ENCODE results near the gene ITGA7. TPM values are rescaled to one million over a fixed set of nuclear protein-coding genes. Genes with fewer than 3 reads are reported as not detected.
A peak's percentile ranks its signal among the peaks of the same experiment; 100 is the strongest.

The ITGA7 gene
- total RNA-seq, 2 experiments from 2014 or later: 3.1 TPM

- Mint-ChIP-seq H3K9me3 (no peaks in the 10 kb centered on the region), H3K4me3 (no peak overlapping the region), H3K36me3 (ENCODE audit: low read depth) (no peaks in the 10 kb centered on the region), H3K27ac (no peak overlapping the region), H3K27me3 (no peaks in the 10 kb centered on the region), H3K4me1 (no peaks in the 10 kb centered on the region)
- DNase-seq: no peak
- ChIA-PET CTCF (interaction anchor here (1.3 kb wide), 1 partner anchor 10 kb away, joined by 5 read pairs; no protein-coding TSS in a partner anchor), POLR2A (no interaction called here)
Measured at GRCh38 chr12:55700255-55701018, 7.3 kb downstream of the ITGA7 start.

GRCh38 chr12:55699471-55700055 is 8.1 kb downstream of the ITGA7 start:
- Mint-ChIP-seq H3K4me3 (no peak overlapping the region), H3K4me1 (no peaks in the 10 kb centered on the region), H3K27ac (no peak overlapping the region), H3K9me3 (no peaks in the 10 kb centered on the region), H3K27me3 (no peaks in the 10 kb centered on the region), H3K36me3 (ENCODE audit: low read depth) (no peaks in the 10 kb centered on the region)
- CTCF ChIA-PET: interaction anchor here (1.4 kb wide), 1 partner anchor 16 kb away, joined by 3 read pairs; no protein-coding TSS in a partner anchor
- POLR2A ChIA-PET: no interaction called here
- no peak for DNase-seq

- no peak for DNase-seq
- Mint-ChIP-seq H3K4me1 (no peaks in the 10 kb centered on the region), H3K27me3 (no peaks in the 10 kb centered on the region), H3K9me3 (no peaks in the 10 kb centered on the region), H3K27ac (peak overlapping the region; percentile 22), H3K36me3 (ENCODE audit: low read depth) (no peaks in the 10 kb centered on the region), H3K4me3 (no peak overlapping the region)
- ChIA-PET CTCF (interaction anchor here (1.4 kb wide), 1 partner anchor 15 kb away, joined by 3 read pairs; no protein-coding TSS in a partner anchor), POLR2A (no interaction called here)
Measured at GRCh38 chr12:55698965-55699364, 8.7 kb downstream of the ITGA7 start.

GRCh38 chr12:55698241-55698955 is 9.3 kb downstream of the ITGA7 start:
- H3K9me3 Mint-ChIP-seq: no peaks in the 10 kb centered on the region
- no peak overlapping the region for H3K27ac Mint-ChIP-seq
- ChIA-PET POLR2A (no interaction called here), CTCF (interaction anchor here (1.4 kb wide), 1 partner anchor 15 kb away, joined by 3 read pairs; no protein-coding TSS in a partner anchor)
- no peaks in the 10 kb centered on the region for H3K27me3 Mint-ChIP-seq
- no peak for DNase-seq
- H3K4me1 Mint-ChIP-seq: no peaks in the 10 kb centered on the region
- no peak overlapping the region for H3K4me3 Mint-ChIP-seq
- H3K36me3 Mint-ChIP-seq (ENCODE audit: low read depth): no peaks in the 10 kb centered on the region

GRCh38 chr12:55697686-55698085 is 10.0 kb downstream of the ITGA7 start:
- no peak for DNase-seq
- Mint-ChIP-seq H3K9me3 (no peaks in the 10 kb centered on the region), H3K4me1 (no peaks in the 10 kb centered on the region), H3K36me3 (ENCODE audit: low read depth) (no peaks in the 10 kb centered on the region), H3K27ac (no peak overlapping the region), H3K27me3 (no peaks in the 10 kb centered on the region), H3K4me3 (no peak overlapping the region)
- CTCF ChIA-PET: no interaction called here
- POLR2A ChIA-PET: no interaction called here

- DNase-seq: no peak
- Mint-ChIP-seq H3K36me3 (ENCODE audit: low read depth) (no peaks in the 10 kb centered on the region), H3K4me3 (no peak overlapping the region), H3K9me3 (no peaks in the 10 kb centered on the region), H3K27me3 (no peaks in the 10 kb centered on the region), H3K4me1 (no peaks in the 10 kb centered on the region), H3K27ac (no peak overlapping the region)
- ChIA-PET CTCF (no interaction called here), POLR2A (no interaction called here)
Measured at GRCh38 chr12:55696796-55697462, 10.8 kb downstream of the ITGA7 start.

- ChIA-PET CTCF (interaction anchor here (1.1 kb wide), 1 partner anchor 18 kb away, joined by 3 read pairs; no protein-coding TSS in a partner anchor), POLR2A (no interaction called here)
- no peaks in the 10 kb centered on the region for H3K27me3 Mint-ChIP-seq
- H3K36me3 Mint-ChIP-seq (ENCODE audit: low read depth): no peaks in the 10 kb centered on the region
- no peaks in the 10 kb centered on the region for H3K4me1 Mint-ChIP-seq
- DNase-seq: no peak
- no peak overlapping the region for H3K4me3 Mint-ChIP-seq
- H3K27ac Mint-ChIP-seq: no peak overlapping the region
- H3K9me3 Mint-ChIP-seq: no peaks in the 10 kb centered on the region
Measured at GRCh38 chr12:55696141-55696540, 11.6 kb downstream of the ITGA7 start.

GRCh38 chr12:55695349-55695748 is 12.4 kb downstream of the ITGA7 start:
- Mint-ChIP-seq H3K36me3 (ENCODE audit: low read depth) (no peaks in the 10 kb centered on the region), H3K9me3 (no peaks in the 10 kb centered on the region), H3K4me1 (no peaks in the 10 kb centered on the region), H3K27ac (no peak overlapping the region), H3K4me3 (no peak overlapping the region), H3K27me3 (no peaks in the 10 kb centered on the region)
- ChIA-PET POLR2A (no interaction called here), CTCF (interaction anchor here (0.5 to 1.1 kb wide), 2 partner anchors 17 to 1242 kb away, joined by 3 read pairs; no protein-coding TSS in a partner anchor)
- no peak for DNase-seq

- H3K27ac Mint-ChIP-seq: no peak overlapping the region
- no peaks in the 10 kb centered on the region for H3K36me3 Mint-ChIP-seq (ENCODE audit: low read depth)
- H3K4me3 Mint-ChIP-seq: no peak overlapping the region
- no peak for DNase-seq
- H3K4me1 Mint-ChIP-seq: no peaks in the 10 kb centered on the region
- ChIA-PET CTCF (no interaction called here), POLR2A (no interaction called here)
- H3K9me3 Mint-ChIP-seq: no peaks in the 10 kb centered on the region
- no peaks in the 10 kb centered on the region for H3K27me3 Mint-ChIP-seq
Measured at GRCh38 chr12:55694651-55695050, 13.1 kb downstream of the ITGA7 start.

GRCh38 chr12:55694188-55694515 is 13.6 kb downstream of the ITGA7 start:
- ChIA-PET CTCF (no interaction called here), POLR2A (no interaction called here)
- H3K27me3 Mint-ChIP-seq: no peaks in the 10 kb centered on the region
- H3K9me3 Mint-ChIP-seq: no peaks in the 10 kb centered on the region
- H3K36me3 Mint-ChIP-seq (ENCODE audit: low read depth): no peaks in the 10 kb centered on the region
- H3K27ac Mint-ChIP-seq: no peak overlapping the region
- no peak for DNase-seq
- no peaks in the 10 kb centered on the region for H3K4me1 Mint-ChIP-seq
- no peak overlapping the region for H3K4me3 Mint-ChIP-seq

- H3K36me3 Mint-ChIP-seq (ENCODE audit: low read depth): no peaks in the 10 kb centered on the region
- ChIA-PET CTCF (no interaction called here), POLR2A (no interaction called here)
- H3K4me1 Mint-ChIP-seq: no peaks in the 10 kb centered on the region
- no peak overlapping the region for H3K27ac Mint-ChIP-seq
- no peaks in the 10 kb centered on the region for H3K27me3 Mint-ChIP-seq
- H3K9me3 Mint-ChIP-seq: no peaks in the 10 kb centered on the region
- no peak for DNase-seq
- H3K4me3 Mint-ChIP-seq: no peak overlapping the region
Measured at GRCh38 chr12:55693323-55694187, 14.1 kb downstream of the ITGA7 start.

- Mint-ChIP-seq H3K36me3 (ENCODE audit: low read depth) (no peaks in the 10 kb centered on the region), H3K9me3 (no peaks in the 10 kb centered on the region), H3K4me1 (no peaks in the 10 kb centered on the region), H3K4me3 (no peak overlapping the region), H3K27ac (no peak overlapping the region), H3K27me3 (no peaks in the 10 kb centered on the region)
- no peak for DNase-seq
- POLR2A ChIA-PET: no interaction called here
- CTCF ChIA-PET: no interaction called here
Measured at GRCh38 chr12:55692631-55693322, 14.9 kb downstream of the ITGA7 start.
